ENCODE data around the gene TRIM2.

The TRIM2 gene

DNA sequence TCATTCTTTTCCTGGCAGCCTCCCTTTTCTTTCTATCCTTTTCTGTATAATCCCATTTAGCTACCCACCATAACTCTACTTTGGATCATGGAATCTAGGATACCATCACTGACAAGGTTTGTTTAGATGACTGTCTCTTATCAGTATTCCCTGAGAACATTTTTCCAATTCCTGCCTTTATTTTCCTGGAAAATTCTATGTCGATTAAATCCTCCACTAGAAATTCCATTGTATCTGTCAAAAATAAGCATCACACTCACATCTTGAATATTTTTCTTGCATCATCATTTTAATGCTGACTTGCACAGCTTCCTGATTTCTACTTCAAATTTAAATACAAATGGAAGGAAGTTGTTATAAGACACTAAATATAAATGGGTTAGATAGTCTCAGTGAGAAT lies 20.2 kb downstream of the TRIM2 start:
- DNase-seq: no peak

GRCh38 chr4:153227469-153228075 lies 23.3 kb downstream of the TRIM2 start:
- DNase-seq: no peak

- DNase-seq: no peak
These were observed 24.4 kb downstream of the TRIM2 start for GRCh38 chr4:153228512-153229140.

DNA sequence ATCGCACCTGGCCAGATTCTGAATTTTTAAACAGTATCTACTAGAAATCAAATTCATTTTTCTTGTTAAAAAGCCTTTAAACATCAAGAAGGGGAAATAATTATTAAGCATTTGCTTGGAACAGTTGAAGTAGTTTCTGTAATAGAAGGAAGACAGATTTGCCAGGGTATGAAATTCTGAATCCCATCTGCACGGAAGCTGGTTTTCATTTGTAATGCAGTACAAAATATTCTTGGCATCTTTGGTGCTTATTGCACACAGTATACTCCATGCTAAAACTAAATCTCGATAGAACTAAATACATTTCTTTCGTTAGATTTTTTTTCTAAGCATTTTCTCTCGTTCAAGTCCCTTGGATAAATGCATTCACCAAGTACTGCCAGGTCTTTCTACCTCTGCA lies 25.3 kb downstream of the TRIM2 start:
- DNase-seq: no peak

GRCh38 chr4:153232768-153233167 lies 28.5 kb downstream of the TRIM2 start:
- DNase-seq: no peak

DNA sequence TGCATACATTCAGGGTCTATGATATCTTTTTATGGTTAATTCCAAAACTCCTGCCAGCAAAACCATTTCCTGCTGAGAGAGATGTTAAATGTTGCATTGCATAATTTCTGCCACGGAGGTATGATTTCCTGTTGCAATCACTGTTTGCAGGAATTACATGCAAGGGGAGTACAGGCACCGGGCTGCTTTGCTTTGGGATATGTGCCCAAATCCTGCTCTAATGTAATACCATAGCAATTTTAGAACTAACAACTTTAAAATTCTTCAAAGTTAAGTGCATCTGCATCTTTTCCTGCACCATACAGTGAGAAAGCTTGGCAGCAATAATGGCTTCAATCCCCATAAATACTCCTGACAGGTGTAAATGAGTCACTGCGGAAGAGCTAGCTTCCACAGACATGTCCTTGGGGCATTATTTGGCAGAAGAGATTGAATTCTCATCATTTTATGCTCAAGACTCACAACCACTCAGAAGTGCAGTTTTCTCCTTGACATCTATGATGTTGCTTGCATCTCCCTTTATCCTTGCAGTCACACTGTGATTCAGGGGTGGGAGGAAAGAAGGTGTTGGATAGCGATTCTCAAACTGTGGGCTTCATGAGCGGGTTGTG lies 29.6 kb downstream of the TRIM2 start:
- DNase-seq: no peak

GRCh38 chr4:153234885-153235284 lies 30.6 kb downstream of the TRIM2 start:
- DNase-seq: no peak

- no peak for DNase-seq
These were observed 34.1 kb downstream of the TRIM2 start for GRCh38 chr4:153238135-153238919.

DNA sequence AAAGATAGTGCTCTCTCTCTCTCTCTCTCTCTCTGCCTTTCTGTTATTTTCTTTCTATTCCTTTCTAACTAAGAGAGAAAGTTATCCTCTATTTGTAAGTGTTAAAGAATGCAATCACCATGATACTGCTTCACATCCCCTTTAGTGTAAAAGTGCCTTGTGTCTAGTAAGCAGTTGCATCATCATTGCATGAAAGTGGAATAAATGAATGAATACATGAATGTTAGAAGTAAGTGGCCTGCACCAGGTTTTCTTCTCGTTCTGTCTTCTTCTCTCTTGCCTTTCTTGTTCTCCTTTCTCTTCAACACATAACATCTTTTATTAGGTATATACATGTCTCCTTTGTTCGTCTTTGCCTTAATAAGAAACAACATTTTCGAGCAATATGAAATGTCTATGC lies 35.2 kb downstream of the TRIM2 start:
- no peak for DNase-seq

DNA sequence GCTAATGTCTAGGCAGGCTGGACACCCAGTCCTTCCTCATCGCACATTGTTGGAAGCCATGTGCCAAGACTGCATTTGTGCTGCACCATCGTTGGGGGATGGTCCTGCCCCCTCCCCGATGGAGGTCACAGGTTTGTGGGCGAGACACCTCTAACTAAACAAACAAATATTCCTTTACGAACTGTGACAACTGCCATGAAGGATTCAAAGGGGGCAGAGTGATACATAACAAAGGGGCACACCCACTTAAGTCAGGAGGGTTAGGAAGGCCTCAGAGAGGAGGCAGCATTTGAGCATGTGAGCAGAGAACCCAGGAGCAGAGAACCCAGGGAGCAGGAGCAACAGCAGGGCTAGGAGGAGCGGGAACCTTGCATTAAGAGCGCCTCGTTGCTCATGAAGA lies 37.1 kb downstream of the TRIM2 start:
- DNase-seq: no peak

DNA sequence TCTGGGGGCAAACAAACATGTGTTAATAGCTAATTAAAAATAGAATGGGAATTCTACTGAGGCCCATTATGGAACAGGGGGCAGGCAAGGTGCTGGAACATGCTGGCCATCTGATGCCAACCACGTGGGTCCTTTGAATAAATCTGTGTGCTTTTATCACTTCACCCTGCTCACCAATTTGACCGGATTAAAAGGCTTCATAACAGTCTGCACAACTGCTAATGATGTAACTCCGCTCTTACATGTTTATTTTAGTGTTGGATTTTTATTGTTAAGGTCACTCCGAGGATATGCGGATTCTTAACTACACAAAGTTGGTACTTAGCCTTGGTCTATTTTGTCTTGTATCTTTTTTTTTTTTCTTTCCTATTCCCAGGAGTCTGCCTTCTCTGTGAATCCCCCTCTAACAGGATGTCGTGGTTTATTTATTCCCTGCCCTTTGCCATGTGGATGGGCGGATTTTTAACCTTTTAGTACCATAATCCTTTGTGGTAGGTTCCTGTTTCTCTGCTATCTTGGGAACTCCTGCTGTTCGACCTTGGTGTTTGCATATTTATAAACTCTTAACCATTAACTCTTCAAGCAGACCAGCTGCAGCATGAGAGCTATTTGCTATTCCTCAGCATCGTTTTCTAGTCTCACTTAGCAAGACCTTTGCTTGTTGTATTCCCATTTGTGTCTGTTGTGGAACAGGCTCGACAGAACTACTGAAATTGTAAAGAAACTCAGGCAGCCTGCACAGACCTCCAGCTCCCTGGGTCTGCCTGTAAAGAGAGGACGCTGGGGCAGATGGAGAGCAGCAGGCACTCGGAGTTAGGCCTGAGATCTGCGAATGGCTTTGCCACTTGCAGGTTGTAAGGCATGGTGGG lies 38.0 kb downstream of the TRIM2 start:
- DNase-seq: no peak

DNA sequence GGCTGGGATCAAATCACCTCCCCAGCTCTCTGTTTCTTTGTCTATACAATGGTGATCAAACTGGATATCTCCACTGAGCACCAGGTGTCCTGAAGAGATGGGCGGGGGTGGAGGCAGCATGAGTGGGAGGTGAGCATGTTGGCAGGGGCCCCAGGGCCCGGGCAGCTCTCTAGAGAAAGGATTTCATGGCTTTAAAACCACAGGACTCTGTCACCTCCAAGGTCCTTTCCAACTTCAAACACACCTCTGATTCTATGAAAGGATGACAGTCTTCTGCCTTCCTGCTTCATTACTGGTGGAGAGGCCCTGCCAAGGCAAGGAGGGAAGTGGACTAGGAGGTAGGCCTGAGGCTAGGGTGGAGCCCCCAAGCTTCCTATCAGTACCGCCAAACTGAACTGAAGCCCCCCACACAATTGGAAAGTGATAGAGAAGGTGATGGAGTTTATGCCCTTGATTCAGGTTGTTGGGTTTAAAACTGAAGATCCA lies 38.6 kb downstream of the TRIM2 start:
- no peak for DNase-seq

DNA sequence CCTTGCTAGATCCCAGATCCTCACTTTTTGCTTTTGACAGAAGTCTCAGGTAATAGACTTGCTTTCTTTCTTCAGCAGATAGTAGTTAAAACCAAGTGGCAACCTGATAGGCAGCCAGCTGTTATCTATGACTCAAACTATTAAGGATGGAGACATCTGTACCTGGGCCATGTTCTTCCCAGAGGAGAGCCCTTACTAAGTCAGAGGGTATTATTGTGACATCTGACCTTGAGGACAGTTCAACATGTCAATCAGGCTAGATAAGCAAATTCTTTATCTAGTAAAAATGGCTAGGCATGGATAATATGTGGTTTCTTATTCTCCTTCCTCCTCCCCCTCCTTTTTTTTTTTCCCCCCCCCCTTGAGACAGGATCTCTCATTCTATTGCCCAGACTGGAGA lies 39.2 kb downstream of the TRIM2 start:
- no peak for DNase-seq

DNA sequence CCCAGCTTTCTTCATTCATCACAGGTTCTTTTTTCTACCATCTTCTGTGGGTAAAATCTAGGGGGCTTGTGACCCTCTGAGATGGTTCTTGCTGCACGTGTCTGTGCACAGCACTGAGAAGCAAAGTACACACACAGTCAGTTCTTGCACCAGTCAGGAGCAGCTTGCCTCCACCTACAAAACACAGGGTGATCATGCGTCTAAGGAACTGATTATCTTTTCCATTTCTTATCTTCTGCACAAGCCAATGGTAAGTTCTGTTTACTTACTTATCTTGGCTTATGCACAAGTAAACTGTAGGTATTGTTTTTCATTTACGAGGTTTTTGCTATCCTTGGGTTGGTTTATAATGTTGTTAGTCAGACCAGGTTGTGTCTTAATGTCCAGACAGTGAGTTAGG lies 40.7 kb downstream of the TRIM2 start:
- no peak for DNase-seq

GRCh38 chr4:153245775-153246174 lies 41.5 kb downstream of the TRIM2 start:
- no peak for DNase-seq

- no peak for DNase-seq
These were observed 42.3 kb downstream of the TRIM2 start for GRCh38 chr4:153246446-153247115.

GRCh38 chr4:153247116-153247490 lies 42.9 kb downstream of the TRIM2 start:
- DNase-seq: no peak

GRCh38 chr4:153248641-153249198 lies 44.5 kb downstream of the TRIM2 start:
- DNase-seq: peak; percentile 43

- DNase-seq: no peak
These were observed 45.2 kb downstream of the TRIM2 start for GRCh38 chr4:153249199-153250041.

DNA sequence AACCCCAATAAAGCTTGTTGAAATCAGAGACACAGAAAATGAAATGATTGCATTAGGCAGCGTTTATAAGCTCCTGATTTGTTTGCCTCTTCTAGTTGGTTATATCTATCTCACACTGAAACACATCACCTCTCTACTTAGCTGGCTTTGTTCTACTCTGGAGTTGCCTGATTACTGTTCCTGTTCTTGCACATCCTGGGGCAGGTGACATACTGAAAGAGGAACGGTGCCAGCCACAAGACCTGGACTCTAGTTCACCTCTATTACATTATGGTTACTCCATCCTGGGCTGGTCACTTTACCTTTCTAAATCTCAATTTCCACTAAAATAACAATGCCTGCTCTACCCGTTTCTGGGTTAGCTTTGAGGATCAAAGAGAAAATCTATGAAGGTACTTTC lies 47.9 kb downstream of the TRIM2 start:
- DNase-seq: no peak

GRCh38 chr4:153255233-153255632 lies 51.0 kb downstream of the TRIM2 start:
- DNase-seq: no peak

Measured in NCI-H187 treated with DMSO at 0.1 percent for 48 hours (cell line).